Endothelial cell of umbilical vein (primary cell): ENCODE results near the gene IL25.

Source experiments
- EZH2 ChIP-seq: IDR thresholded peaks from 2 replicates; pipeline ENCODE4 v1.6.1; 2012; ENCODE audit warnings: borderline replicate concordance, low read depth, mild to moderate bottlenecking, moderate library complexity, low read length, inconsistent platforms; ENCODE audit not compliant: severe bottlenecking
- TF ChIP-seq, protein P1 (sequence below), 2 donors: IDR thresholded peaks; 1 replicate in 1 of 2; 2 replicates in 1 of 2; pipeline ENCODE4 v1.5.1; 2011; ENCODE audit warnings: low read length in 2 of 2, mild to moderate bottlenecking in 2 of 2, moderate library complexity in 2 of 2, control low read depth in 1 of 2, inconsistent platforms in 1 of 2, low read depth in 1 of 2; ENCODE audit not compliant: insufficient read depth in 1 of 2; ENCODE audit errors: extremely low read depth in 1 of 2
- TF ChIP-seq, protein P2 (sequence below): IDR thresholded peaks from 2 replicates; pipeline ENCODE4 v1.6.1; 2011; ENCODE audit not compliant: insufficient read depth, insufficient read length

DNA sequence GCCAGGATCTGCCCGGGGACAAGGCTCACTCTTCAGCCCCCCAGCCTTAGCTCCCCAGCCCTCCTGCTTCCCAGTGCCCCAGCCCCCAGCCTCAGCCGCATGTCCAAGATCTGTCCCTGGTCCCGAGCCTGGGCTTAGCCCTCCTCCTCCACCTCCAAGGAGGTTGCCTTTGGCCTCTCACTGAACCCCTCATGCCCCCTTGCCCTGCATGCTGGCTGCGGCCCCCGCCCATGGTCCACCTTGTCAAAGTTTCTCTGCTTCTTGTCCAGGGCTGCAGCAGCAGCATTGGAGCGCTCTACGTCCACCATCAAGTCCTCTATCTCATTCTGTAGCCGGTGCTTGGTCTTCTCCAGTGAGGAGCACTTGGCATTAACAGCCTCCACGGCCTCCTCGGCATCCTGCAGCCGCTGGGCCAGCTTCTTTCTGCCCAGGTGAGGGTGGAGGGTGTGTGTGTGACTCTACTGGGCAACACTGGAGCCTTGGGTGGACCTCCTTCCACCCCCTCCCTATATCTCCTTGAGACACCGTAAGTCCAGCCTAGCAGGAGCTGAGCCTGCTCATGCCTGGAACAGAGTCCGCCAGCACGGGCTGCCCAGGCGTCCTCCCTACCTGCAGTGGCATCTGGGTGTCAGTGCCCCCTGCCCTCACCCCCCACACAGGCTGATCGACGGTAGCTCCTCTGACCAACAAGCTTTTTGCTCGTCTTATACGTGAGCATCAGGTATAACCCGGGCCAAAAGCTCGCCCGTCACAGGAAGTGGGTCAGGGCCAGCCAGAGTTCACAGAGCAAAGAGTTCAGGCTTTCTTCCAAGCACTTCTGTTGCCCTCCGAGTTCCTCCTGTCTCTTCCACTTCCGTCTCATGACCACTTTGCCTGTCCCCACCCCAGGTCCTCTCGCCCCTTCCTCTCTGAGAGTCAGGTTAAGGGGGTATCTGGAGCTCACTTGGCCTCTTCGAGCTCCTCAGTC, 15.6 kb downstream of the IL25 start:
- TF ChIP-seq, protein P1, sequence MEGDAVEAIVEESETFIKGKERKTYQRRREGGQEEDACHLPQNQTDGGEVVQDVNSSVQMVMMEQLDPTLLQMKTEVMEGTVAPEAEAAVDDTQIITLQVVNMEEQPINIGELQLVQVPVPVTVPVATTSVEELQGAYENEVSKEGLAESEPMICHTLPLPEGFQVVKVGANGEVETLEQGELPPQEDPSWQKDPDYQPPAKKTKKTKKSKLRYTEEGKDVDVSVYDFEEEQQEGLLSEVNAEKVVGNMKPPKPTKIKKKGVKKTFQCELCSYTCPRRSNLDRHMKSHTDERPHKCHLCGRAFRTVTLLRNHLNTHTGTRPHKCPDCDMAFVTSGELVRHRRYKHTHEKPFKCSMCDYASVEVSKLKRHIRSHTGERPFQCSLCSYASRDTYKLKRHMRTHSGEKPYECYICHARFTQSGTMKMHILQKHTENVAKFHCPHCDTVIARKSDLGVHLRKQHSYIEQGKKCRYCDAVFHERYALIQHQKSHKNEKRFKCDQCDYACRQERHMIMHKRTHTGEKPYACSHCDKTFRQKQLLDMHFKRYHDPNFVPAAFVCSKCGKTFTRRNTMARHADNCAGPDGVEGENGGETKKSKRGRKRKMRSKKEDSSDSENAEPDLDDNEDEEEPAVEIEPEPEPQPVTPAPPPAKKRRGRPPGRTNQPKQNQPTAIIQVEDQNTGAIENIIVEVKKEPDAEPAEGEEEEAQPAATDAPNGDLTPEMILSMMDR (IDR thresholded peaks at IDR 0.05; ENCODE audit: extremely low read depth in 1 of 2, insufficient read depth in 1 of 2, low read depth in 1 of 2, low read length in 2 of 2) = no peak
- no peak for TF ChIP-seq EZH2
- TF ChIP-seq, protein P2, sequence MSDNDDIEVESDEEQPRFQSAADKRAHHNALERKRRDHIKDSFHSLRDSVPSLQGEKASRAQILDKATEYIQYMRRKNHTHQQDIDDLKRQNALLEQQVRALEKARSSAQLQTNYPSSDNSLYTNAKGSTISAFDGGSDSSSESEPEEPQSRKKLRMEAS = no peak
